Loucy (cell line): Measurements from ENCODE around the gene TUBA4B.

Source experiments
- CTCF ChIP-seq: fragments of 200-600 bp; sonication (generic); conservative IDR thresholded peaks from 2 replicates; pipeline ENCODE4 v1.5.1; 2014; ENCODE audit warnings: mild to moderate bottlenecking, antibody characterized with exemption, low read length
- EZH2phosphoT487 ChIP-seq: fragments of 200-600 bp; IDR thresholded peaks from 2 replicates; pipeline ENCODE4 v1.6.1; 2018; ENCODE audit warnings: antibody characterized with exemption, mild to moderate bottlenecking, moderate library complexity, borderline replicate concordance

DNA sequence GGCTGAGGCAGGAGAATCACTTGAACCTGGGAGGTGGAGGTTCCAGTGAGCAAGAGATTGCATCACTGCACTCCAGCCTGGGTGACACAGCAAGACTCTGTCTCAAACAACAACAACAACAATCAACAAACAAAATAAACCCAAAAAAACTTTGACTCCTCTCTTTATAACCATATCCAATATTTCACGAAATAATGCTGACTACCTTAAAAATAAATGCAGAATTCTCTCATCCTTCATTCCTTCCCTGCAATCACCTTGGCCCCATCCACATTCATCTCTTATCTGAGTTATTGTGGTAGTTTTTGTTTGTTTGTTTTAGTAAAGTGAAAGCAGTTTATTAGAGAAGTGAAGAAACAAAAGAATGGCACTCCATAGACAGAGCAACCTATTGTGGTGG lies 53.0 kb downstream of the TUBA4B start:
- no peak for TF ChIP-seq CTCF
- no peak for TF ChIP-seq EZH2phosphoT487
